Measurements from ENCODE around the gene ZMIZ2. TPM values are rescaled to one million over a fixed set of nuclear protein-coding genes. Genes with fewer than 3 reads are reported as not detected.

Gene ZMIZ2
- total and polyA plus RNA-seq, 9 of the 15 experiments (the other 6 are each of a cell fraction or from before 2014, with no cell fraction given) = 0.13 to 40.3 (median 4.9) TPM

- TF ChIP-seq IRF1 (CRISPR knock-in tag; IDR thresholded peaks at IDR 0.05; ENCODE audit: borderline replicate concordance) (no peak), ELF2 (CRISPR knock-in tag; IDR thresholded peaks at IDR 0.05) (no peak), ZNF395 (CRISPR knock-in tag; IDR thresholded peaks at IDR 0.05) (no peak), ZBTB34 (CRISPR knock-in tag; IDR thresholded peaks at IDR 0.05) (no peak), EWSR1 (IDR thresholded peaks at IDR 0.05; ENCODE audit: borderline replicate concordance, low read depth, partially characterized antibody) (no peak), TEAD4 (IDR thresholded peaks at IDR 0.05; ENCODE audit: low read length) (no peak), TEAD4 (CRISPR knock-in tag; IDR thresholded peaks at IDR 0.05; ENCODE audit: borderline replicate concordance) (no peak), BCLAF1 (IDR thresholded peaks at IDR 0.05; ENCODE audit: borderline replicate concordance in 1 of 2, control insufficient read depth in 1 of 2, low read depth in 2 of 2, low read length in 1 of 2) (no peak), POLR2H (tag; IDR thresholded peaks at IDR 0.05; ENCODE audit: low read depth) (no peak)
Measured at GRCh38 chr7:44811571-44811970, 62.9 kb downstream of the ZMIZ2 start (continued).
